ENCODE results near the gene GPR84.
A peak's percentile ranks its signal among the peaks of the same experiment; 100 is the strongest.
"Not testable (repeated sequence)": the region's sequence is repeated elsewhere in the genome, so short reads cannot be mapped to it uniquely, and the experiment has no call there.

Gene GPR84

GRCh38 chr12:54358945-54359761, 5.1 kb downstream of the GPR84 start:
- peak overlapping the region; percentile 73 to 90 for H3K27ac ChIP-seq
- no peak for TF ChIP-seq CTCF (IDR thresholded peaks at IDR 0.05)
- peak overlapping the region; percentile 86 for H3K4me3 ChIP-seq
- DNase-seq (ENCODE audit: low spot score): peak; percentile 98

GRCh38 chr12:54358191-54358944, 5.9 kb downstream of the GPR84 start:
- Histone ChIP-seq H3K4me3 (peak overlapping the region; percentile 86), H3K27ac (peak overlapping the region; percentile 73 to 90)
- TF ChIP-seq CTCF (IDR thresholded peaks at IDR 0.05): no peak
- DNase-seq (ENCODE audit: low spot score): no peak

- TF ChIP-seq CTCF (IDR thresholded peaks at IDR 0.05): no peak
- DNase-seq (ENCODE audit: low spot score): no peak
- H3K4me3 ChIP-seq: no peak overlapping the region
- H3K27ac ChIP-seq: peak overlapping the region; percentile 73 to 90
Measured at GRCh38 chr12:54357506-54358190, 6.6 kb downstream of the GPR84 start.

GRCh38 chr12:54356951-54357356, 7.3 kb downstream of the GPR84 start:
- Histone ChIP-seq H3K27ac (no peak overlapping the region), H3K4me3 (no peak overlapping the region)
- DNase-seq (ENCODE audit: low spot score): no peak
- TF ChIP-seq CTCF (IDR thresholded peaks at IDR 0.05): no peak

GRCh38 chr12:54356228-54356627, 8.1 kb downstream of the GPR84 start:
- Histone ChIP-seq H3K27ac (no peak overlapping the region), H3K4me3 (no peak overlapping the region)
- TF ChIP-seq CTCF (IDR thresholded peaks at IDR 0.05): no peak
- no peak for DNase-seq (ENCODE audit: low spot score)

- DNase-seq (ENCODE audit: low spot score): no peak
- Histone ChIP-seq H3K27ac (no peak overlapping the region), H3K4me3 (no peak overlapping the region)
- TF ChIP-seq CTCF (IDR thresholded peaks at IDR 0.05): no peak
Measured at GRCh38 chr12:54355104-54355815, 9.0 kb downstream of the GPR84 start.

- not testable (repeated sequence) for H3K4me3 ChIP-seq; H3K27ac ChIP-seq; DNase-seq (ENCODE audit: low spot score)
Measured at GRCh38 chr12:54354271-54354670, 10.0 kb downstream of the GPR84 start.
